ENCODE results near the gene GNRHR.

- TF ChIP-seq CTCF (IDR thresholded peaks at IDR 0.05) (no peak), POLR2A (IDR thresholded peaks at IDR 0.05) (no peak)
Measured at GRCh38 chr4:67787311-67787710, 33.1 kb upstream of the GNRHR start.
